Measurements from ENCODE around the gene FGFR2.

The FGFR2 gene

DNA sequence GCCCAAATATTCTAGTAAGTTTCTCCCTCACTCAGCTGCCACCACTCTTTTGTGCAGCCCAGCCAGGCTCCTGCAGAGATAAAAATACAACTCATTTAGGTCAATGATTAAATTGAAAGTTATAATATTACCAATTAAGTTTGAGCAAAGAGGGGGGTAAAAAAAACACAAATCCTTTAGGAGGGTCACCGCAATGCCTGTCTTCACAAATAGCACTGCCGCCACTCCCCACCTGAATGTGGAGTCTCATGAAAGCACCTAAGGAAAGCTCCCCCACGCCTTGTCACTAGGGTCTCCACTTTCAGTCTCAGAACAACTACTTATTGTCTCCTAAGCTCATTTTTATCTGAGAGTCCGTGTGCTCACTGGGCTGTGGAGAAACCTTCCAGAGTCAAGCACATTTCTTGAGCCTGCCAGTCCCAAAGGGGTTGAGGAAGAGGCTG, 148.7 kb downstream of the FGFR2 start:
- H3K4me3 ChIP-seq (ENCODE audit: low read depth, low read length), result no peak overlapping the region
- DNase-seq (ENCODE audit: low read depth), result no peak
- no peak for TF ChIP-seq CTCF (IDR thresholded peaks at IDR 0.05; ENCODE audit: insufficient read depth, low read depth, low read length, missing control alignments)

DNA sequence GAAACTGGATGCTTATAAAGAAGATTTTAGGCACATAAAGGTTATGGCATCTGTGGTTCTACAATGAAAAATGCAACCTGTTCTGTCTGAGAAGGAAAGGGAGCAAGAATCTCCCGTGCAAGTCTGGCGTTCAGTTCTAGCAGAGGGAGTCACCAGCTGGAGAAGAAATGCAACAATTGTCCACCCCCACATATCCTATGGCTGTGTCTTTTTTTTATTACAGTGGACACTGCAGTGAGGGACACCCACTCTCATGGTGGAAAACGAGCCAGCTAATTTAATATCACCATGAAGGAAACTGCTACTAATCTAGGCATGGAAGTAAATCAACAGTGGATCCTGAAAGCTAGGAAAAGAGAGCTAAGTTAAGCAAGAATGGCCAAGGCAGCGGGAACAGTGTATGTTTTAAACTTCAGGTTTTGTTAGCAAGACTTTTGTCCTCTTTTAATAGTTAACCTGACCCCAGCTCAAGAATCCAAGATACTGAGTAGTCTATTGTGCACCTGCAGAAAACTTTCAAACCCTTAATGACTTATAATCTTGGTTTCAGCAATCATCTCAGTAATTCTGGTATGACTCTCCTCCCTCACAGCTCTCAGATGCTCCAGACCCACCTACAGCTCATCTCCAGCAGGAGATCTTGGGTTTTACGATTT, 149.3 kb downstream of the FGFR2 start:
- H3K4me3 ChIP-seq (ENCODE audit: low read depth, low read length), result no peak overlapping the region
- TF ChIP-seq CTCF (IDR thresholded peaks at IDR 0.05; ENCODE audit: insufficient read depth, low read depth, low read length, missing control alignments), result no peak
- DNase-seq (ENCODE audit: low read depth), result peak; percentile 31

DNA sequence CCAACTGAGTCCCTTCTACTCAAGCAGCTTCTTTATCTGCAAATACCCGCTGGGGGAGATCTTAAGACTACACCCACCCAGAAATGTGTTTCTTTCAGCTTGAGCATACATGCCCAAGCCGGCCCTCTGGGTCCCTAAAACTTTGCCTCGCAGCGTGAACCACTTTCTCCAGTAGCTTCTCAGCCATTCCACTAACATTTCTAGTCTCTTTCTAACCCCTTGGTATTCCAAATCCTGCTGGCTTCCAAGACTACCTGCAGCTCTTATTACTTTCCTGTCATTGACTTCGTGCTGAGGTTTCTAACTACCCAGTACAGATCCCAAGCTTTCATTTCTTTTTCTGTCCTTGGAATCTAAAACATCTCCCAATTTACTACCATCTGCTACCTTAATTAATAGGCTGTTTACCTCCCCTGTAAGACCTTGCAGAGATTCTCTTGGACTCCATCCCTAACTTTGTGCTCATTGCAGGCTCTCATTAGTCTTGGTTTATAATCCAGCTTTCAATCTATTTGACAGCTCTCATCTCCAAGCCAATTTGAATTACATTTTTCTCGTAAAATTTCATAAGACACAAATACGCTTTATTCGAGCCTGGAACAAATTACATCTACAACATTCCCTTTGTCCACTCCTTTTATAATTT, 153.6 kb downstream of the FGFR2 start:
- no peak for DNase-seq (ENCODE audit: low read depth)
- no peak for TF ChIP-seq CTCF (IDR thresholded peaks at IDR 0.05; ENCODE audit: insufficient read depth, low read depth, low read length, missing control alignments)
- H3K4me3 ChIP-seq (ENCODE audit: low read depth, low read length), result no peak overlapping the region

- no peak for TF ChIP-seq CTCF (IDR thresholded peaks at IDR 0.05; ENCODE audit: insufficient read depth, low read depth, low read length, missing control alignments)
- DNase-seq (ENCODE audit: low read depth), result no peak
- H3K4me3 ChIP-seq (ENCODE audit: low read depth, low read length), result no peak overlapping the region
Measured at GRCh38 chr10:121442086-121442935, 155.9 kb downstream of the FGFR2 start.

DNA sequence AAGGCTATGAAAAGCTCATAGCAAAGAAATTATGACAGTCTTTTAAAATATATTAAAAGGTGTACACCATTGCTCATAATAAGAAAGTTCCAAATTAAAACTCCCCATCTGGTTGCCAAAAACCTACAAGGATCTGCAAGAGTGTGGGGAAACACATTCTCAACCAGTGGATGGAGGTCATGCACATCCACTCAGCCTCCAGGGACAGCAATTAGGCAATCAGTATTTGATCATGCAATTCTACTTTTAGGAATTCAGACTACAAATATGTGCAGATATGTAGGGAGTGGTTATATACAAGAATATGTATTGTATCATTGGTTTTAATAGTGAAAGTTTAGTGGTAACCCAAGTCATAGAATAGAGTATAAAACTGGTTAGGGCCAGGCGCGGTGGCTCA, 157.8 kb downstream of the FGFR2 start:
- no peak overlapping the region for H3K4me3 ChIP-seq (ENCODE audit: low read depth, low read length)
- no peak for TF ChIP-seq CTCF (IDR thresholded peaks at IDR 0.05; ENCODE audit: insufficient read depth, low read depth, low read length, missing control alignments)
- no peak for DNase-seq (ENCODE audit: low read depth)

- TF ChIP-seq CTCF (IDR thresholded peaks at IDR 0.05; ENCODE audit: insufficient read depth, low read depth, low read length, missing control alignments), result no peak
- no peak overlapping the region for H3K4me3 ChIP-seq (ENCODE audit: low read depth, low read length)
- no peak for DNase-seq (ENCODE audit: low read depth)
Measured at GRCh38 chr10:121438333-121438732, 159.9 kb downstream of the FGFR2 start.
